Peyer's patch (tissue), 4 donors: Measurements from ENCODE around the gene AMY2A.

ENCODE experiments used
- CTCF ChIP-seq, 6 experiments: fragments of 450-650 bp in 4 of 6; fragments of 200-600 bp in 2 of 6; sonication (generic) in 1 of 6; IDR thresholded peaks; one replicate each; pipeline ENCODE4 v1.5.1; 2017 to 2019; ENCODE audit warnings: antibody characterized with exemption in 6 of 6, mild to moderate bottlenecking in 3 of 6, moderate library complexity in 1 of 6
- POLR2A ChIP-seq, 2 donors: fragments of 450-650 bp; IDR thresholded peaks; one replicate each; pipeline ENCODE4 v1.5.1; 2017; ENCODE audit warnings: antibody characterized with exemption in 2 of 2, mild to moderate bottlenecking in 2 of 2, moderate library complexity in 2 of 2

DNA sequence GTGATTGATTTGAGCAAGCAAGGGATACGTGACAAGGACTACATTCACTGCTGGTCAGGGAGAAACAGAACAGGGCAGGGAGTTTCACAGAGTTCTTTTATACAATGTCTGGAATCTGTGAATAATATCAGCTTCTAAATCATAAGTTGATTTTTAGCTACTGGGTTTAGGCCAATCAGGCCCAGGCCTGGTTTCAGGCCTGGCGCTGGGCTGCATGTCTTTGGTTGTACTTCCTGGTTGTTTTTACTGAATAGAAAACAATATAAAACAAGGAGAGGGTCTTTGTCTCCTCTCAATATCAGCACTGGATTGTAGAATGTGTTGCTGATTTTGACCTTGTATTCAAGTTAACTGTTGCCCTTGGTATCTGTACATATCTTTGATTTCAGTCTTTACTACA, 865 bp upstream of the AMY2A start:
- TF ChIP-seq CTCF (IDR thresholded peaks at IDR 0.05): no peak
- TF ChIP-seq POLR2A (IDR thresholded peaks at IDR 0.05): no peak
